Adrenal gland (tissue), 12 donors: ENCODE measurements around the gene DMC1. TPM values are rescaled to one million over a fixed set of nuclear protein-coding genes. Genes with fewer than 3 reads are reported as not detected.
"Not testable (repeated sequence)": the region's sequence is repeated elsewhere in the genome, so short reads cannot be mapped to it uniquely, and the experiment has no call there.

Experiments used
- DNase-seq, 7 donors: peaks; one replicate each; pipeline ENCODE4 v3.0.0-alpha.2; 2019 to 2020
- H3K27ac ChIP-seq, 5 donors: fragments of 200-600 bp; sonication (generic) in 4 of 5; 1 replicate in 3 of 5; 2 replicates in 2 of 5; pipeline versions ENCODE4 v1.5.1 to v1.8.0; 2016 to 2020; ENCODE audit warnings: mild to moderate bottlenecking in 1 of 5
- H3K27me3 ChIP-seq: fragments of 200-600 bp; 2 replicates; pipeline ENCODE4 v1.8.0; 2021
- H3K36me3 ChIP-seq, 2 donors: fragments of 200-600 bp; replicated peaks in 1 of 2; 1 replicate in 1 of 2; 2 replicates in 1 of 2; pipeline versions ENCODE4 v1.5.1 to v1.8.0; 2018 to 2022
- H3K4me1 ChIP-seq, 2 donors: fragments of 200-600 bp; replicated peaks in 1 of 2; 1 replicate in 1 of 2; 2 replicates in 1 of 2; pipeline versions ENCODE4 v1.5.1 to v1.8.0; 2018 to 2021
- H3K4me3 ChIP-seq, 4 donors: fragments of 200-600 bp; sonication (generic) in 3 of 4; one replicate each; pipeline ENCODE4 v1.5.1; 2016 to 2018
- H3K9me3 ChIP-seq, 3 donors: fragments of 200-600 bp; sonication (generic) in 1 of 3; replicated peaks in 1 of 3; 1 replicate in 2 of 3; 2 replicates in 1 of 3; pipeline versions ENCODE4 v1.5.1 to v1.8.0; 2016 to 2021
- CTCF ChIP-seq, 6 experiments: fragments of 450-650 bp in 4 of 6; fragments of 200-600 bp in 2 of 6; sonication (generic) in 1 of 6; IDR thresholded peaks; 1 replicate in 5 of 6; 2 replicates in 1 of 6; pipeline versions ENCODE4 v1.5.1 to v1.8.0; 2016 to 2021; ENCODE audit warnings: antibody characterized with exemption in 6 of 6, mild to moderate bottlenecking in 2 of 6, moderate library complexity in 1 of 6
- POLR2A ChIP-seq, 2 donors: fragments of 450-650 bp; IDR thresholded peaks; one replicate each; pipeline ENCODE4 v1.6.1; 2017; ENCODE audit warnings: antibody characterized with exemption in 2 of 2, mild to moderate bottlenecking in 2 of 2, moderate library complexity in 1 of 2
- WGBS, 4 donors: extraction: QIAGEN DNeasy Blood & Tissue Kit in 2 of 4; methylation state at CpG; one replicate each; pipeline versions ENCODE4 v1.1.5 to v1.1.7; 2013 to 2017; 5-methylcytosine and 5-hydroxymethylcytosine counted together
- intact Hi-C, 2 donors: fragments of 100-400 bp; cut with DNase I; formaldehyde crosslinking; loops; one replicate each; pipeline versions ENCODE4 v1.14.1 to v1.15.0; 2022 to 2023
- polyA plus RNA-seq, 3 donors: library from polyadenylated mRNA; stranded (reverse); fragments of 200-250 nt in 2 of 3; fragments of 350-450 nt in 1 of 3; fragmentation: Illumina TruSeq in 1 of 3; extraction: RNeasy Lipid Tissue Mini Kit (QIAGEN cat#74804) in 1 of 3; gene quantifications; one replicate each; pipeline ENCODE4 v1.2.3, GENCODE V29; 2013 to 2014
- total RNA-seq, 9 donors: library from RNA; depleted of rRNA in 4 of 9; stranded (reverse); fragments of >200 nt in 4 of 9; fragments of 120-200 nt in 1 of 9; fragmentation: NEBNext Ultra II Directional in 1 of 9; extraction: Animal tissue kit (Norgen Biotek cat#: 25700) in 1 of 9; gene quantifications; one replicate each; pipeline versions ENCODE4 v1.1.0 to v1.2.4, GENCODE V29; 2013 to 2023
- donor health status: healthy with polysubstance abuse.
- donor health status: Bipolar disorder and iron deficiency.
- donor health status: DM: yes; HTN: yes; CAD: no.
- donor health status: DM: no; HTN: no; CAD: no.
- donor health status: DM: no; HTN: no; CAD: no.
- donor health status: DM: yes; HTN: yes; CAD: no.

The DMC1 gene
- total and polyA plus RNA-seq, 12 donors: 0.08 to 28.9 (median 0.51) TPM; not detected in 2

GRCh38 chr22:38601221-38601764 lies 31.3 kb upstream of the DMC1 start:
- intact Hi-C loops: no loop called here
- DNase-seq: no peak
- Histone ChIP-seq H3K36me3 (no peaks in the 10 kb centered on the region), H3K4me3 (no peak overlapping the region), H3K27me3 (no peaks in the 10 kb centered on the region), H3K4me1 (peaks cover 0 to 2% of the 10 kb centered on the region in 2 donors), H3K27ac (no peak overlapping the region), H3K9me3 (no peaks in the 10 kb centered on the region)
- 81 to 88% (median 83%) methylated on average over 1 to 2 of the region's 2 CpGs for WGBS, 4 donors
- TF ChIP-seq CTCF (IDR thresholded peaks at IDR 0.05) (no peak), POLR2A (IDR thresholded peaks at IDR 0.05) (no peak)

- H3K4me3 ChIP-seq: no peak overlapping the region
- H3K27ac ChIP-seq: no peak overlapping the region
- no peaks in the 10 kb centered on the region for H3K36me3 ChIP-seq
- no peaks in the 10 kb centered on the region for H3K9me3 ChIP-seq
- no peaks in the 10 kb centered on the region for H3K4me1 ChIP-seq
- intact Hi-C loops: no loop called here
- no peak for DNase-seq
- WGBS, 4 donors: 90 to 95% (median 94%) methylated on average over 6 to 10 of the region's 10 CpGs
- no peaks in the 10 kb centered on the region for H3K27me3 ChIP-seq
- TF ChIP-seq POLR2A (IDR thresholded peaks at IDR 0.05): no peak
- TF ChIP-seq CTCF (IDR thresholded peaks at IDR 0.05): no peak
These were observed 29.5 kb upstream of the DMC1 start for GRCh38 chr22:38599466-38599865.

- H3K27ac ChIP-seq, H3K27me3 ChIP-seq, DNase-seq, H3K36me3 ChIP-seq, H3K4me3 ChIP-seq, intact Hi-C loops, H3K4me1 ChIP-seq, H3K9me3 ChIP-seq: not testable (repeated sequence)
- WGBS, 4 donors: 80 to 87% (median 82%) methylated on average over 2 to 3 of the region's 3 CpGs
These were observed 12.9 kb upstream of the DMC1 start for GRCh38 chr22:38582923-38583322.

- intact Hi-C loops: loop anchor here in 1 of 2 donors (10.0 kb wide), 1 partner anchor 514 kb away; no protein-coding TSS in a partner anchor
- no peaks in the 10 kb centered on the region for H3K4me1 ChIP-seq
- no peak for DNase-seq
These were observed 8.5 kb upstream of the DMC1 start for GRCh38 chr22:38578505-38578904.

More at GRCh38 chr22:38578505-38578904, 8.5 kb upstream of the DMC1 start:
- Histone ChIP-seq H3K27me3 (no peaks in the 10 kb centered on the region), H3K27ac (no peak overlapping the region), H3K9me3 (no peaks in the 10 kb centered on the region), H3K36me3 (no peaks in the 10 kb centered on the region), H3K4me3 (no peak overlapping the region)
- 56 to 74% (median 69%) methylated on average over 5 of the region's 5 CpGs for WGBS, 4 donors
- TF ChIP-seq POLR2A (IDR thresholded peaks at IDR 0.05): no peak
- TF ChIP-seq CTCF (IDR thresholded peaks at IDR 0.05): no peak
